Spleen (tissue), 7 donors: ENCODE data around the gene CNBP.
A peak's percentile ranks its signal among the peaks of the same experiment; 100 is the strongest.

Source experiments
- CTCF ChIP-seq, 11 experiments: fragments of 200-600 bp in 7 of 11; fragments of 450-650 bp in 4 of 11; sonication (generic) in 4 of 11; IDR thresholded peaks in 8 of 11; conservative IDR thresholded peaks in 3 of 11; 1 replicate in 7 of 11; 2 replicates in 4 of 11; pipeline versions ENCODE4 v1.4.0 to v1.8.0; 2016 to 2021; ENCODE audit warnings: antibody characterized with exemption in 11 of 11, inconsistent platforms in 4 of 11, mild to moderate bottlenecking in 1 of 11
- POLR2A ChIP-seq, 3 donors: fragments of 450-650 bp; IDR thresholded peaks; one replicate each; pipeline ENCODE4 v1.5.1; 2017; ENCODE audit warnings: antibody characterized with exemption in 3 of 3, mild to moderate bottlenecking in 1 of 3
- donor health status: DM: no; HTN: no; CAD: no; lungs with moderate emphysema.
- donor health status: DM: no; HTN: no; CAD: no.
- donor health status: DM: no; HTN: no; CAD: no.

GRCh38 chr3:129160891-129161859, 22.5 kb downstream of the CNBP start, which contains the start of gene ISY1:
- TF ChIP-seq CTCF (IDR thresholded peaks at IDR 0.05 in 8 of 11, conservative IDR thresholded peaks at IDR 0.05 in 3 of 11) = peak; percentile 42 to 86 (median 73)
- TF ChIP-seq POLR2A (IDR thresholded peaks at IDR 0.05) = peak in 1 of 3 donors; percentile 17
